Endothelial cell of umbilical vein (primary cell): ENCODE measurements around the gene HTR3C. TPM values are rescaled to one million over a fixed set of nuclear protein-coding genes. Genes with fewer than 3 reads are reported as not detected.

Experiments
- BruUV-seq: library from RNA; stranded (reverse); fragments of 400-500 nt; replicated peaks from 2 replicates; lab custom pipeline; 2021; lab: Mats Ljungman, UMichigan
- CTCF ChIA-PET: fragments of 300-600, 350-600 bp; sonication (Branson Sonifier 250); formaldehyde crosslinking; loops from one replicate; lab custom pipeline; 2021; ENCODE audit warnings: antibody characterized with exemption, inconsistent platforms; lab: Charles Lee
- POLR2A ChIA-PET: fragments of 300-600, 350-600 bp; sonication (Branson Sonifier 250); formaldehyde crosslinking; loops from one replicate; lab custom pipeline; 2021; ENCODE audit warnings: antibody characterized with exemption, inconsistent platforms; lab: Charles Lee
- DNase-seq: peaks from one replicate; pipeline ENCODE4 v3.0.0-alpha.2; 2011; ENCODE audit warnings: low read depth, low spot score
- FAIRE-seq: peaks from 2 replicates; lab custom pipeline; 2011; peaks lifted over from hg19 to GRCh38; lab: Jason Lieb, UNC
- H2AFZ ChIP-seq: 2 replicates; pipeline ENCODE4 v1.6.0; 2012; ENCODE audit warnings: low read depth, low read length, control low read depth, inconsistent platforms
- H3K27ac ChIP-seq: 2 replicates; pipeline ENCODE4 v1.5.1; 2011; ENCODE audit warnings: low read depth, mild to moderate bottlenecking, control low read depth, low read length, moderate library complexity; ENCODE audit not compliant: insufficient read depth
- H3K27me3 ChIP-seq, 2 experiments: 2 replicates each; pipeline versions ENCODE4 v1.6.0 to v1.6.1; 2011; ENCODE audit warnings: low read length in 2 of 2, mixed read lengths in 1 of 2; ENCODE audit not compliant: control insufficient read depth in 2 of 2, insufficient read depth in 2 of 2
- H3K36me3 ChIP-seq, 2 experiments: 2 replicates in 1 of 2; 3 replicates in 1 of 2; pipeline ENCODE4 v1.5.1; 2011; ENCODE audit warnings: low read length in 2 of 2, mild to moderate bottlenecking in 1 of 2, moderate library complexity in 1 of 2; ENCODE audit not compliant: control insufficient read depth in 2 of 2, insufficient read depth in 2 of 2; ENCODE audit errors: extremely low read depth in 1 of 2
- H3K4me1 ChIP-seq: 3 replicates; pipeline ENCODE4 v1.5.1; 2011; ENCODE audit warnings: mild to moderate bottlenecking, low read length; ENCODE audit not compliant: control insufficient read depth, insufficient read depth; ENCODE audit errors: extremely low read depth
- H3K4me2 ChIP-seq: 2 replicates; pipeline ENCODE4 v1.6.1; 2011; ENCODE audit warnings: low read length, control low read depth, mixed read lengths; ENCODE audit not compliant: insufficient read depth
- H3K4me3 ChIP-seq, 3 experiments: fragments of 200-600 bp in 1 of 3; sonication (generic), shearing (Covaris generic) in 1 of 3; replicated peaks in 1 of 3; 2 replicates each; pipeline ENCODE4 v1.5.1; 2011 to 2016; ENCODE audit warnings: control low read depth in 3 of 3, low read length in 3 of 3, mild to moderate bottlenecking in 2 of 3, inconsistent platforms in 1 of 3, low read depth in 1 of 3, moderate library complexity in 1 of 3; ENCODE audit not compliant: insufficient read depth in 1 of 3
- H3K79me2 ChIP-seq: 2 replicates; pipeline ENCODE4 v1.6.0; 2012; ENCODE audit warnings: low read length, inconsistent platforms; ENCODE audit not compliant: control insufficient read depth, insufficient read depth
- H3K9ac ChIP-seq: replicated peaks from 2 replicates; pipeline ENCODE3; 2011; ENCODE audit warnings: low read length, control low read depth; ENCODE audit not compliant: insufficient read depth; ENCODE audit errors: extremely low read depth
- H3K9me1 ChIP-seq: replicated peaks from 3 replicates; pipeline ENCODE4 v1.6.0; 2011; ENCODE audit warnings: mild to moderate bottlenecking, low read length; ENCODE audit not compliant: control insufficient read depth, insufficient read depth; ENCODE audit errors: extremely low read depth
- H3K9me3 ChIP-seq: replicated peaks from 2 replicates; pipeline ENCODE4 v1.5.1; 2012; ENCODE audit warnings: low read length, inconsistent platforms; ENCODE audit not compliant: control insufficient read depth, insufficient read depth
- H4K20me1 ChIP-seq: replicated peaks from 2 replicates; pipeline ENCODE3; 2011; ENCODE audit warnings: mild to moderate bottlenecking, low read length; ENCODE audit not compliant: control insufficient read depth, insufficient read depth; ENCODE audit errors: extremely low read depth
- EZH2 ChIP-seq: IDR thresholded peaks from 2 replicates; pipeline ENCODE4 v1.6.1; 2012; ENCODE audit warnings: borderline replicate concordance, low read depth, mild to moderate bottlenecking, moderate library complexity, low read length, inconsistent platforms; ENCODE audit not compliant: severe bottlenecking
- FOS ChIP-seq: IDR thresholded peaks from 2 replicates; pipeline ENCODE4 v1.6.1; 2011; ENCODE audit warnings: mild to moderate bottlenecking, low read length, moderate library complexity, borderline replicate concordance; ENCODE audit not compliant: insufficient read depth
- GATA2 ChIP-seq: IDR thresholded peaks from 2 replicates; pipeline ENCODE4 v1.7.0; 2011; ENCODE audit warnings: low read depth, mild to moderate bottlenecking, moderate library complexity, mixed read lengths, low read length; ENCODE audit not compliant: insufficient read length, insufficient read depth
- JUN ChIP-seq: IDR thresholded peaks from 2 replicates; pipeline ENCODE4 v1.6.1; 2011; ENCODE audit warnings: borderline replicate concordance, low read depth; ENCODE audit not compliant: insufficient read length, insufficient read depth
- dilution Hi-C: fragments of 300-500 bp; cut with MboI; formaldehyde crosslinking; loops from one replicate; pipeline ENCODE4 v1.15.0; 2019; ENCODE audit warnings: low sequenced_read_pairs; ENCODE audit not compliant: extremely low pct_ligation_motif_present
- intact Hi-C: fragments of 100-400 bp; cut with micrococcal nuclease; formaldehyde crosslinking; loops from one replicate; pipeline ENCODE4 v1.10.0; 2022
- polyA plus RNA-seq, 4 experiments: library from polyadenylated mRNA; depleted of rRNA in 3 of 4; stranded (reverse) in 3 of 4; unstranded in 1 of 4; fragments of >200 nt; gene quantifications; 2 replicates each; pipeline versions ENCODE4 v1.2.1 to v1.2.3, GENCODE V29; 2011 to 2012; ENCODE audit warnings: missing spikeins in 1 of 4
- total RNA-seq: library from RNA; stranded (reverse); gene quantifications from 2 replicates; pipeline ENCODE4 v1.2.3, GENCODE V29; 2021
- TF ChIP-seq, protein P1 (sequence below): IDR thresholded peaks from 2 replicates; pipeline ENCODE4 v1.6.1; 2011; ENCODE audit not compliant: insufficient read depth, insufficient read length
- TF ChIP-seq, protein P2 (sequence below), 2 donors: IDR thresholded peaks; 1 replicate in 1 of 2; 2 replicates in 1 of 2; pipeline ENCODE4 v1.5.1; 2011; ENCODE audit warnings: low read length in 2 of 2, mild to moderate bottlenecking in 2 of 2, moderate library complexity in 2 of 2, control low read depth in 1 of 2, inconsistent platforms in 1 of 2, low read depth in 1 of 2; ENCODE audit not compliant: insufficient read depth in 1 of 2; ENCODE audit errors: extremely low read depth in 1 of 2

HTR3C gene
- total and polyA plus RNA-seq, 2 donors (not counting 3 experiments of a cell fraction or from before 2014, with no cell fraction given): not detected

DNA sequence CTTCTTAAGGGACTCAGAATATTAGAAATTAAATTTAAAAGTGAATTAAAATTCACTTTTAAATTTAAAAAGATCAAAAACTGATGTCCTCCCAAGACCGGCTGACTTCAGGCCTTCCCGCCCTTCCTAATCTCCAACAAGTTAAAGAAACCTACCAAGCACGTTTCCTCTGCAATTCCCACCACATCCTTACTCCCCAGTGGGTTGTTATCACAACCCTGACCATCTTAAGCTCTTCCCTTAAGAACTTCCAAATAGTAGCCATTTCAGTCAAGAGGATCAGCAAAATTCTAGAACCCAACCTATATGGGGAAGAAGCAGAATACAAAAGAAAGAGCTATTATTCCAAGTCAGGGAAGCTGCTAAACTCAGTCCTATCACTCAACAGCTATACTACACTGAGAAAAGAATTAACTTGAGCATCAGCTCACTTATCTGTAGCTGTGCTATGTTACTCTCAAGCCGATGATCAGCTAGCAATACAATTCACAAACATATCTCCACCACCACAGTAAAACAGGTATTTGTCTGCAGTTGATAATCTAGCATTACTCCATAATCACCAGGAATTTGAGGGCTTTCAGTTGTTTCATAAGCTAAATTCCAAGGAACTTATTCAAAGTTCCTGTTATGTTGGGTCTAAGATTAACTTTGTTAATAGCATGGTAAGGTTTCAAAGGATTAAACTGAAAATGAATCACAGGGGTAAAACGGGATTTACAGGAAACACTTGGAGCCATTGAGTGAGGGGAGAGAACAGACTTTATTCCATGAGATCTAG lies 49.5 kb upstream of the HTR3C start:
- Histone ChIP-seq H3K27me3 (no peaks in the 10 kb centered on the region), H3K9ac (no peak overlapping the region), H3K9me1 (no peaks in the 10 kb centered on the region), H3K4me2 (no peak overlapping the region), H3K4me1 (peaks cover 15% of the 10 kb centered on the region), H3K79me2 (no peaks in the 10 kb centered on the region), H3K9me3 (no peaks in the 10 kb centered on the region), H3K4me3 (no peak overlapping the region), H3K27ac (no peak overlapping the region), H3K36me3 (no peaks in the 10 kb centered on the region), H4K20me1 (no peaks in the 10 kb centered on the region), H2AFZ (no peak overlapping the region)
- peak; percentile 66 for DNase-seq
- dilution Hi-C loops (no loop called here), intact Hi-C loops (no loop called here)
- ChIA-PET CTCF (interaction anchor here (0.7 to 1.1 kb wide), 5 partner anchors 8 to 108 kb away, joined by 3 to 5 read pairs (median 3); partner anchors contain the start of gene ABCC5), POLR2A (interaction anchor here (0.6 kb wide), 1 partner anchor 529 kb away, joined by 3 read pairs; no protein-coding TSS in a partner anchor)
- no peak for FAIRE-seq
- TF ChIP-seq EZH2: no peak
- no TSS peak for BruUV-seq

DNA sequence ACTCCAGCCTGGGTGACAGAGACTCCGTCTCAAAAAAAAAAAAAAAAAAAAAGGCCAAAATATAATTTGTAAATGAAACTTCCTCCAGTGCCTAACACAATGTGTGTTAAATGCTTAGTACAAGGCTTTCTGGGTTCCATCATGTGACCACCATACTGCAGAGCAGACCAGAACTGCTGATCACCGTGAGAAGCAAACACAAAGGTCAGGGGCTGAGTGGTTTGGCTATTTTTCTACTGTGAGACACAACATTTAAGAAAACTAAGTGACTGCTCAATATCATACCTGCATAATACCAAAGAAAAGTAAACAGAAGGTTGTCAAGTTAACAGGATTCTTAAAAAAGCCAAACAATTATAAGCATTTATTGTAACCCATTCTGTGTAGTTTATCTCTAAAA lies 48.4 kb upstream of the HTR3C start:
- dilution Hi-C loops: no loop called here

More for the DNA sequence above, 48.4 kb upstream of the HTR3C start:
- Histone ChIP-seq H3K27ac (no peak overlapping the region), H3K4me2 (no peak overlapping the region), H3K4me1 (peaks cover 15% of the 10 kb centered on the region), H3K9me3 (no peaks in the 10 kb centered on the region), H4K20me1 (no peaks in the 10 kb centered on the region), H3K9me1 (no peaks in the 10 kb centered on the region), H2AFZ (no peak overlapping the region), H3K27me3 (no peaks in the 10 kb centered on the region), H3K79me2 (no peaks in the 10 kb centered on the region), H3K9ac (no peak overlapping the region), H3K36me3 (no peaks in the 10 kb centered on the region), H3K4me3 (no peak overlapping the region)
- intact Hi-C loops: no loop called here
- CTCF ChIA-PET: interaction anchor here (1.7 kb wide), 1 partner anchor 100 kb away, joined by 6 read pairs; no protein-coding TSS in a partner anchor
- no TSS peak for BruUV-seq
- no peak for DNase-seq
- POLR2A ChIA-PET: no interaction called here
- TF ChIP-seq FOS (no peak), GATA2 (no peak), JUN (no peak), EZH2 (no peak)
- TF ChIP-seq, protein P1, sequence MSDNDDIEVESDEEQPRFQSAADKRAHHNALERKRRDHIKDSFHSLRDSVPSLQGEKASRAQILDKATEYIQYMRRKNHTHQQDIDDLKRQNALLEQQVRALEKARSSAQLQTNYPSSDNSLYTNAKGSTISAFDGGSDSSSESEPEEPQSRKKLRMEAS: no peak
- TF ChIP-seq, protein P2, sequence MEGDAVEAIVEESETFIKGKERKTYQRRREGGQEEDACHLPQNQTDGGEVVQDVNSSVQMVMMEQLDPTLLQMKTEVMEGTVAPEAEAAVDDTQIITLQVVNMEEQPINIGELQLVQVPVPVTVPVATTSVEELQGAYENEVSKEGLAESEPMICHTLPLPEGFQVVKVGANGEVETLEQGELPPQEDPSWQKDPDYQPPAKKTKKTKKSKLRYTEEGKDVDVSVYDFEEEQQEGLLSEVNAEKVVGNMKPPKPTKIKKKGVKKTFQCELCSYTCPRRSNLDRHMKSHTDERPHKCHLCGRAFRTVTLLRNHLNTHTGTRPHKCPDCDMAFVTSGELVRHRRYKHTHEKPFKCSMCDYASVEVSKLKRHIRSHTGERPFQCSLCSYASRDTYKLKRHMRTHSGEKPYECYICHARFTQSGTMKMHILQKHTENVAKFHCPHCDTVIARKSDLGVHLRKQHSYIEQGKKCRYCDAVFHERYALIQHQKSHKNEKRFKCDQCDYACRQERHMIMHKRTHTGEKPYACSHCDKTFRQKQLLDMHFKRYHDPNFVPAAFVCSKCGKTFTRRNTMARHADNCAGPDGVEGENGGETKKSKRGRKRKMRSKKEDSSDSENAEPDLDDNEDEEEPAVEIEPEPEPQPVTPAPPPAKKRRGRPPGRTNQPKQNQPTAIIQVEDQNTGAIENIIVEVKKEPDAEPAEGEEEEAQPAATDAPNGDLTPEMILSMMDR (IDR thresholded peaks at IDR 0.05; ENCODE audit: extremely low read depth in 1 of 2, insufficient read depth in 1 of 2, low read depth in 1 of 2, low read length in 2 of 2): no peak
- no peak for FAIRE-seq
